Panc1 (cell line): ENCODE measurements around the gene GPR152. TPM values are rescaled to one million over a fixed set of nuclear protein-coding genes. Genes with fewer than 3 reads are reported as not detected.

ENCODE experiments used
- ATAC-seq: fragments of 200-7000 bp; cut with Tn5 transposase; 2 replicates; pipeline ENCODE4 v1.9.1; 2020; ENCODE audit warnings: mild to moderate bottlenecking, moderate library complexity
- BruUV-seq: library from RNA; stranded (reverse); fragments of 400-500 nt; replicated peaks from 2 replicates; lab custom pipeline; 2021; lab: Mats Ljungman, UMichigan
- CTCF ChIA-PET: fragments of 300-600 bp; sonication (Branson Sonifier 250); formaldehyde crosslinking; loops from one replicate; lab custom pipeline; 2022; ENCODE audit warnings: antibody characterized with exemption; lab: Charles Lee
- POLR2A ChIA-PET: fragments of 300-600 bp; sonication (Branson Sonifier 250); formaldehyde crosslinking; loops from one replicate; lab custom pipeline; 2022; ENCODE audit warnings: antibody characterized with exemption; lab: Charles Lee
- DNase-seq: peaks from one replicate; pipeline ENCODE4 v3.0.0-alpha.2; 2010; ENCODE audit warnings: low read depth, low spot score
- H3K27ac ChIP-seq: 2 replicates; pipeline ENCODE4 v1.5.1; 2011; ENCODE audit warnings: mild to moderate bottlenecking, low read length, inconsistent platforms
- H3K27me3 ChIP-seq: fragments of 200-500 bp; sonication (Bioruptor generic); 2 replicates; pipeline ENCODE4 v1.6.0; 2014; ENCODE audit warnings: low read length, inconsistent platforms; ENCODE audit not compliant: control insufficient read depth, insufficient read depth
- H3K36me3 ChIP-seq: fragments of 200-500 bp; sonication (Bioruptor generic); 2 replicates; pipeline ENCODE4 v1.5.1; 2014; ENCODE audit warnings: inconsistent platforms, mild to moderate bottlenecking, low read length, moderate library complexity; ENCODE audit not compliant: control insufficient read depth, insufficient read depth
- H3K4me1 ChIP-seq: 2 replicates; pipeline ENCODE4 v1.5.1; 2011; ENCODE audit warnings: inconsistent platforms, mild to moderate bottlenecking, low read length, moderate library complexity; ENCODE audit not compliant: control insufficient read depth, insufficient read depth
- H3K4me3 ChIP-seq, 2 experiments: 2 replicates each; pipeline ENCODE4 v1.5.1; 2011 to 2012; ENCODE audit warnings: low read depth in 2 of 2, low read length in 2 of 2, mild to moderate bottlenecking in 2 of 2, inconsistent platforms in 1 of 2, moderate library complexity in 1 of 2
- H3K9me3 ChIP-seq: fragments of 200-500 bp; sonication (Bioruptor generic); 2 replicates; pipeline ENCODE4 v1.5.1; 2014; ENCODE audit warnings: low read depth, mild to moderate bottlenecking, inconsistent platforms, low read length, moderate library complexity; ENCODE audit not compliant: control insufficient read depth, insufficient read depth
- CTCF ChIP-seq: fragments of 450-650 bp; IDR thresholded peaks from 2 replicates; pipeline ENCODE4 v1.5.1; 2017; ENCODE audit warnings: mild to moderate bottlenecking
- POLR2AphosphoS5 ChIP-seq: IDR thresholded peaks from 2 replicates; pipeline ENCODE4 v1.6.1; 2012; ENCODE audit warnings: mild to moderate bottlenecking, low read depth, low read length, moderate library complexity
- SIN3A ChIP-seq: IDR thresholded peaks from 2 replicates; pipeline ENCODE4 v1.6.1; 2012; ENCODE audit warnings: low read depth, mild to moderate bottlenecking, low read length, moderate library complexity, borderline replicate concordance; ENCODE audit not compliant: insufficient read depth
- TCF7L2 ChIP-seq: IDR thresholded peaks from 2 replicates; pipeline ENCODE4 v1.6.1; 2011; ENCODE audit warnings: mild to moderate bottlenecking, low read depth, low read length, inconsistent platforms
- in situ Hi-C: cut with HindIII; loops from 2 replicates; pipeline ENCODE4 v1.10.0; 2016; ENCODE audit warnings: low sequenced_read_pairs, low pct_unique_long_range_greater_than_20kb
- intact Hi-C: fragments of 100-400 bp; cut with micrococcal nuclease; formaldehyde crosslinking; loops from one replicate; pipeline ENCODE4 v1.10.0; 2022; ENCODE audit not compliant: unreplicated experiment
- total RNA-seq: library from RNA; stranded (reverse); gene quantifications from one replicate; pipeline ENCODE4 v1.2.1, GENCODE V29; 2021; ENCODE audit not compliant: unreplicated experiment
- TF ChIP-seq, protein P1 (sequence below), 2 experiments: IDR thresholded peaks; 2 replicates each; pipeline ENCODE4 v1.6.1; 2011 to 2012; ENCODE audit warnings: low read depth in 2 of 2, control low read depth in 1 of 2, low read length in 1 of 2, mild to moderate bottlenecking in 1 of 2, moderate library complexity in 1 of 2; ENCODE audit not compliant: insufficient read depth in 1 of 2

Gene GPR152
- total RNA-seq, 1 experiment from 2014 or later = not detected

DNA sequence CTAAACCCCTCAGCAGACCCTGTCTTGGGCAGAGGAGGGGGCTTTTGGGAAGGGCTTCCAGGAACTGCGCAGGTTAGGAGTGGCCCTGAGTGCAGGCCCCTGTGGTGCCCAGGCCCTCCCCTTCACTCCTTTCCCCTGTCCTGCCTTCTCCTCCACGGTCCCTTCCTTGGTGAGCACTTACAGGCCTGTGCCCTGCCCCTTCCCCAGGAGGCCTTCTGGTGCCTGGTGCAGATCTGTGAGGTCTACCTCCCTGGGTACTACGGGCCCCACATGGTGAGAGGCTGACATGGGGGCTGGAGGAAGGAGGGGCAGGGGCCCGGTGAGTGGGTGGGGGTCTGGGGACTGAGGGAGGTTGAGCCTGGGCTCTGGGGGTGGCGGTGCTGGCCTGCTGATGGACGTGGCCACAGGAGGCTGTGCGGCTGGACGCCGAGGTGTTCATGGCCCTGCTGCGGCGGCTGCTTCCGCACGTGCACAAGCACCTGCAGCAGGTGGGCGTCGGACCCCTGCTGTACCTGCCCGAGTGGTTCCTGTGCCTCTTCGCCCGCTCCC lies 46.0 kb downstream of the GPR152 start:
- Histone ChIP-seq H3K4me1 (peaks cover 13% of the 10 kb centered on the region), H3K36me3 (no peaks in the 10 kb centered on the region), H3K4me3 (no peak overlapping the region), H3K27me3 (no peaks in the 10 kb centered on the region), H3K27ac (no peak overlapping the region), H3K9me3 (no peaks in the 10 kb centered on the region)
- no peak for DNase-seq
- ATAC-seq = no peak
- no TSS peak for BruUV-seq
- ChIA-PET CTCF (interaction anchor here (0.7 to 0.8 kb wide), 2 partner anchors 13 to 32 kb away, joined by 3 to 4 read pairs; no protein-coding TSS in a partner anchor), POLR2A (no interaction called here)
- in situ Hi-C loops = no loop called here
- intact Hi-C loops = no loop called here
- no peak for TF ChIP-seq POLR2AphosphoS5
- TF ChIP-seq, protein P1, sequence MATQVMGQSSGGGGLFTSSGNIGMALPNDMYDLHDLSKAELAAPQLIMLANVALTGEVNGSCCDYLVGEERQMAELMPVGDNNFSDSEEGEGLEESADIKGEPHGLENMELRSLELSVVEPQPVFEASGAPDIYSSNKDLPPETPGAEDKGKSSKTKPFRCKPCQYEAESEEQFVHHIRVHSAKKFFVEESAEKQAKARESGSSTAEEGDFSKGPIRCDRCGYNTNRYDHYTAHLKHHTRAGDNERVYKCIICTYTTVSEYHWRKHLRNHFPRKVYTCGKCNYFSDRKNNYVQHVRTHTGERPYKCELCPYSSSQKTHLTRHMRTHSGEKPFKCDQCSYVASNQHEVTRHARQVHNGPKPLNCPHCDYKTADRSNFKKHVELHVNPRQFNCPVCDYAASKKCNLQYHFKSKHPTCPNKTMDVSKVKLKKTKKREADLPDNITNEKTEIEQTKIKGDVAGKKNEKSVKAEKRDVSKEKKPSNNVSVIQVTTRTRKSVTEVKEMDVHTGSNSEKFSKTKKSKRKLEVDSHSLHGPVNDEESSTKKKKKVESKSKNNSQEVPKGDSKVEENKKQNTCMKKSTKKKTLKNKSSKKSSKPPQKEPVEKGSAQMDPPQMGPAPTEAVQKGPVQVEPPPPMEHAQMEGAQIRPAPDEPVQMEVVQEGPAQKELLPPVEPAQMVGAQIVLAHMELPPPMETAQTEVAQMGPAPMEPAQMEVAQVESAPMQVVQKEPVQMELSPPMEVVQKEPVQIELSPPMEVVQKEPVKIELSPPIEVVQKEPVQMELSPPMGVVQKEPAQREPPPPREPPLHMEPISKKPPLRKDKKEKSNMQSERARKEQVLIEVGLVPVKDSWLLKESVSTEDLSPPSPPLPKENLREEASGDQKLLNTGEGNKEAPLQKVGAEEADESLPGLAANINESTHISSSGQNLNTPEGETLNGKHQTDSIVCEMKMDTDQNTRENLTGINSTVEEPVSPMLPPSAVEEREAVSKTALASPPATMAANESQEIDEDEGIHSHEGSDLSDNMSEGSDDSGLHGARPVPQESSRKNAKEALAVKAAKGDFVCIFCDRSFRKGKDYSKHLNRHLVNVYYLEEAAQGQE (IDR thresholded peaks at IDR 0.05; ENCODE audit: insufficient read depth in 1 of 2, low read depth in 2 of 2, low read length in 1 of 2) = no peak
- no peak for TF ChIP-seq SIN3A
- no peak for TF ChIP-seq CTCF
- TF ChIP-seq TCF7L2 = no peak

- intact Hi-C loops = no loop called here
- TF ChIP-seq, protein P1 (IDR thresholded peaks at IDR 0.05; ENCODE audit: insufficient read depth in 1 of 2, low read depth in 2 of 2, low read length in 1 of 2) = no peak
- no peak for TF ChIP-seq CTCF
- TF ChIP-seq TCF7L2 = no peak
- no peak for TF ChIP-seq POLR2AphosphoS5
- no peak for TF ChIP-seq SIN3A
- no peak overlapping the region for H3K27ac ChIP-seq
- in situ Hi-C loops = no loop called here
- no peaks in the 10 kb centered on the region; the same call in 1 of the 2 replicates for H3K36me3 ChIP-seq
- ChIA-PET CTCF (interaction anchor here (0.5 kb wide), 1 partner anchor 237 kb away, joined by 5 read pairs; no protein-coding TSS in a partner anchor), POLR2A (no interaction called here)
- ATAC-seq = no peak
- no peak for DNase-seq
- H3K4me1 ChIP-seq = peaks cover 9% of the 10 kb centered on the region
- no TSS peak for BruUV-seq
- H3K27me3 ChIP-seq = no peaks in the 10 kb centered on the region
- H3K9me3 ChIP-seq = no peaks in the 10 kb centered on the region
- no peak overlapping the region for H3K4me3 ChIP-seq
These were observed 46.7 kb downstream of the GPR152 start for GRCh38 chr11:67405688-67406339.
